AG09309 (cell line): ENCODE measurements around the gene ZFP62.
"Not testable (repeated sequence)": the region's sequence is repeated elsewhere in the genome, so short reads cannot be mapped to it uniquely, and the experiment has no call there.

ENCODE experiments used
- DNase-seq: peaks from one replicate; pipeline ENCODE4 v3.0.0-alpha.2; 2010; ENCODE audit warnings: low read depth
- H3K4me3 ChIP-seq: 2 replicates; pipeline ENCODE4 v1.5.1; 2011; ENCODE audit warnings: mild to moderate bottlenecking, low read depth, low read length, moderate library complexity; ENCODE audit not compliant: control insufficient read depth
- TF ChIP-seq, protein P1 (sequence below): IDR thresholded peaks from 2 replicates; pipeline ENCODE4 v1.5.1; 2011; ENCODE audit warnings: mild to moderate bottlenecking, low read depth, low read length, inconsistent platforms; ENCODE audit not compliant: insufficient read depth, control insufficient read depth; ENCODE audit errors: missing control alignments

ZFP62 gene

DNA sequence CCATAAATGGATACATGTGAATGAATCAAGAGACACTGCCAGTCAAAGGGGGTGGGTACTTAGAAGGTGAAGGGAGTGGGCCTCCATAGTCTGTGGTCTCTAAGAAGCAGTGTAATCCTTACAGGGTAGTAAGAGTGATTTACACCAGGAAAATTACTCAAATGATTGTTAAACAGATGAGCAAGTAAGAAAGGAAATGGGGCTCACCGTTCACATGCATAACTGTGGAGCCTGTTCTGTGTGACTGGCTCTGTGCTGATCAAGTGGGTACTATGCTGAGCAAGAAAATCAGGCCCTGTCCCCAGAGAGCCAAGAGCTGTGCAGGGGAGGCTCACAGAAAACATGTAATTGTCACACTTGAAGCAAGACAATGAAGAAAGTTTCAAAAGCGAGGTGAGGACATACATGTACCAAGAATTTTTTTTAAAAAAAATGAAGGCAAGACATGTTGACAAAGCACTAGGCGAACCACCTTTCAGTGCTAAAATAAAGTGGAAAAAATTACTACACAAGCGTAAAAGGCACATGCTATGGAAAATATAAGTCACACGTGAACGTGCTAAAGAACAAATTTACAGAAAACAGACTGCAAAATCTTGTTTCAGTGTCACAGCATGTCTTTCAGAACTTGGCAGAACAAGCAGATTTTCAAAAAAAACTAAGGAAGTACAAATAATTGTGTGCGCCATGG, 40.4 kb upstream of the ZFP62 start:
- TF ChIP-seq, protein P1, sequence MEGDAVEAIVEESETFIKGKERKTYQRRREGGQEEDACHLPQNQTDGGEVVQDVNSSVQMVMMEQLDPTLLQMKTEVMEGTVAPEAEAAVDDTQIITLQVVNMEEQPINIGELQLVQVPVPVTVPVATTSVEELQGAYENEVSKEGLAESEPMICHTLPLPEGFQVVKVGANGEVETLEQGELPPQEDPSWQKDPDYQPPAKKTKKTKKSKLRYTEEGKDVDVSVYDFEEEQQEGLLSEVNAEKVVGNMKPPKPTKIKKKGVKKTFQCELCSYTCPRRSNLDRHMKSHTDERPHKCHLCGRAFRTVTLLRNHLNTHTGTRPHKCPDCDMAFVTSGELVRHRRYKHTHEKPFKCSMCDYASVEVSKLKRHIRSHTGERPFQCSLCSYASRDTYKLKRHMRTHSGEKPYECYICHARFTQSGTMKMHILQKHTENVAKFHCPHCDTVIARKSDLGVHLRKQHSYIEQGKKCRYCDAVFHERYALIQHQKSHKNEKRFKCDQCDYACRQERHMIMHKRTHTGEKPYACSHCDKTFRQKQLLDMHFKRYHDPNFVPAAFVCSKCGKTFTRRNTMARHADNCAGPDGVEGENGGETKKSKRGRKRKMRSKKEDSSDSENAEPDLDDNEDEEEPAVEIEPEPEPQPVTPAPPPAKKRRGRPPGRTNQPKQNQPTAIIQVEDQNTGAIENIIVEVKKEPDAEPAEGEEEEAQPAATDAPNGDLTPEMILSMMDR: no peak
- no peak for DNase-seq

DNA sequence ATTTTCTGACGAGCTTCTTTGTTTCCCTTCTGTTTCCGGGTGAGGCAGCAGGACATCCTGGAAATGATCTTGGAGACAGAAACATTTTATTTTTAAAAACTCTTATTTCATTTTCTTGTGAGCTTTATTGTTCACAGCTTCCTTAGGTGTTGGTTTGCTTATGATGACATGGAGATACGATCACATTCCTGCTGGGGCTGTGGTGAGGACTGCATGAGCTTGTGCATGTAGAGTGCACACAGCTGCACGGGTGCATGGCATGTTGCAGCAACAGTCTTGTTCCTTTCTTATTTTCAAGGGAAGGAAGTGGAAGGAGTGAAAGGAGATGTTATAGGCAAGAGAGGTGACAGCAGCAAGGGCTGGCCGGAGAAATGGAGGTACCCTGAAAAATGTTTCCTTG, 39.1 kb upstream of the ZFP62 start:
- no peak overlapping the region for H3K4me3 ChIP-seq
- TF ChIP-seq, protein P1: no peak
- no peak for DNase-seq

More for the DNA sequence above, 40.4 kb upstream of the ZFP62 start:
- H3K4me3 ChIP-seq: no peak overlapping the region

DNA sequence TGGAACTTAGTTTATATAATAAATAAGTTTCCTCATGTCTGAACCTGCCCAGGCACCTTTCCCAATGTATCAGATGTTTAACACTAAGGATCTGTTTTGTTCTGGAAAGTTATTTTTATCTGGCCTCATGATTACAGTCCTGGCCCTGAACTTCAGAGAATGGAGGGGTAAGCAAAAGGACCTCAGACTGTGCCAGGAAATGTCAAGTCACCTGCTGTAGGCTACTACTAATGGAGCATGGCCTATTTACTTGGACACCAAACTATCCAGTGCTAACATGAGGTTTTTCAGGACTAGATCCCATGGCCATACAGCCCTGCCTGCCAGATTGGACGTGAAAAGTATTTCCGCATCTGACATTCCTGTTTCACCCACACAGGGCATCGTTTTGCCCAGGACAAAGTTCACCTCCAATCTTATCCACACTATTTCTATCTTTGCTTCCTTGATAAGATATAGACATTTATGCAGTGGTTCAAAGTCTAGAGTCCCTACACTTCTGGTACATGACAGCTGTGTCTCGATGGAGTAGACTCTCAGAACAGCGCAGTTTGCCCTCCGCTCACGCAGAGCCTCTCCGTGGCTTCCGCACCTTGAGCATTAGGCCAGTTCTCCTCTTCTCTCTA, 37.7 kb upstream of the ZFP62 start, which contains the start of gene BTNL8:
Gene BTNL8 (plus strand): TSS at position 539 of the 626 bp plus-strand sequence. CDS start 152 bp downstream, outside the sequence.
- no peak for DNase-seq
- H3K4me3 ChIP-seq: no peak within 1 kb of the TSS
- TF ChIP-seq, protein P1: no peak

DNA sequence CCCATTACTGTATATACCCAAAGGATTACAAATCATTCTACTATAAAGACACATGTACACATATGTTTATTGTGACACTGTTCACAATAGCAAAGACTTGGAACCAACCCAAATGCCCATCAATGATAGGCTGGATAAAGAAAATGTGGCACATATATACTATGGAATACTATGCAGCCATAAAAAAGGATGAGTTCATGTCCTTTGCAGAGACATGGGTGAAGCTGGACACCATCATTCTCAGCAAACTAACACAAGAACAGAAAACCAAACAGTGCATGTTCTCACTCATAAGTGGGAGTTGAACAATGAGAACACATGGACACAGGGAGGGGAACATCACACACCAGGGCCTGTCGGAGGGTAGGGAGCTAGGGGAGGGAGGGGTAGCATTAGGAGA, 34.3 kb upstream of the ZFP62 start:
- H3K4me3 ChIP-seq, DNase-seq: not testable (repeated sequence)

DNA sequence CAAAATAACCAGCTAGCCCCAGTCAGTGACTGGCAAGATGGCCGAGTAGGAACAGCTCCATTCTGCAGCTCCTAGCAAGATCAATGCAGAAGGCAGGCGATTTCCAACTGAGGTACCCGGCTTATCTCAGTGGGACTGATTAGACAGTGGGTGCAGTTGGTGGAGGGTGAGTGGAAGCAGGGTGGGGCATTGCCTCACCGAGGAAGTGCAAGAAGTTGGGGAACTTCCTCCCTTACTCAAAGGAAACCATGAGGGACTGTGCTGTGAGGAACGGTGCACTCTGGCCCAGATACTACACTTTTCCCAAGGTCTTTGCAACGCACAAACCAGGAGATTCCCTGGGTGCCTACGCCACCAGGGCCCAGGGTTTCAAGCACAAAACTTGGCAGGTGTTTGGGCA, 28.3 kb upstream of the ZFP62 start:
- H3K4me3 ChIP-seq: no peak overlapping the region
- no peak for DNase-seq
- TF ChIP-seq, protein P1: no peak

DNA sequence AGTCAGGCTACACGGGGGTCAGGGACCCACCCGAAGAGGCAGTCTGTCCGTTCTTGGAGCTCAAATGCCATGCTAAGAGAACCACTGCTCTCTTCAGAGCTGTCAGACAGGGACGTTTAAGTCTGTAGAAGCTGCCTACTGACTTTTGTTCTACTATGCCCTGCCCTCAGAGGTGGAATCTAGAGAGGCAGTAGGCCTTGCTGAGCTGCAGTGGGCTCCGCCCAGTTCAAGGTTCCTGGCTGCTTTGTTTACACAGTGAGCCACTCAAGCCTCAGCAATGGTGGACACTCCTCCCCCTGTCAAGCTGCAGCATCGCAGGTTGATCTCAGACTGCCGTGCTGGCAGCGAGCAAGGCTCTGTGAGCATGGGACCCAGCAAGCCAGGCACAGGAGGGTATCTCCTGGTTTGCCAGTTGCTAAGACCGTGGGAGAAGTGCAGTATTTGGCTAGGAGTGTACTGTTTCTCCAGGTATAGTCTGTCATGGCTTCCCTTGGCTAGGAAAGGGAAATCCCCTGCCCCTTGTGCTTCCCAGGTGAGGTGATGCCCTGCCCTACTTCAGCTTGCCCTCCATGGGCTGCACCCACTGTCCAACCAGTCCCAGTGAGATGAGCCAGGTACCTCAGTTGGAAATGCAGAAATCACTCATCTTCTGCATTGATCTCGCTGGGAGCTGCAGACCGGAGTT, 24.9 kb upstream of the ZFP62 start:
- not testable (repeated sequence) for DNase-seq, H3K4me3 ChIP-seq

DNA sequence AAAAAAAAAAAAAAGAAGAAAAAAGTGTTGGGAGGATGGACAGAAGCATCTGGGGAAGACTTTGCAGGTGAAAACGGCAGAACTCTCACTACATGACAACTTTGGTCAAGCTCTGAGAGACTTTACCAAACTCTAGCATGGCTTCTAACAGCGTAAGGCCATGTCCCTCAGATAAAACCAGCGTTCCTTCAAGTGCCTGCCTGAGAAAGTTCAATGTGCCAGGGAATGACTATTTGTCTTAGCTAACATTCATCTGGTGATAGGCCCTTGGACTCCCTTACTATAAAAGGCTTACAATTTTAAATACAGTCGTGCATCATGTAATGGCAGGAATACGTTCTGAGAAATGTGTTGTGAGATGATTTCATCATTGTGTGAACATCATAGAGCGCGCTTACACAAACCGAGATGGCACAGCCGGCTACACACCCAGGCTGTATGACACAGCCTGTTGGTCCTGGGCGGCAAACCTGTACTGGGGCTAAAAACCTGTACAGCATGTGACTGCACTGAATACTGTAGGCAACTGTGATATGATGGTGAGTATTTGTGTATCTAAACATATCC, 14.9 kb upstream of the ZFP62 start:
- H3K4me3 ChIP-seq: no peak overlapping the region
- TF ChIP-seq, protein P1: no peak
- no peak for DNase-seq
